ENCODE data around the gene SCRN2.

Gene SCRN2

GRCh38 chr17:47866941-47867340 lies 25.9 kb upstream of the SCRN2 start:
- H3K4me3 ChIP-seq (ENCODE audit: low read depth, low read length) = no peak overlapping the region
- no peak for TF ChIP-seq CTCF (IDR thresholded peaks at IDR 0.05; ENCODE audit: low read depth, low read length)
- H3K27me3 ChIP-seq (ENCODE audit: insufficient read depth, low read depth, severe bottlenecking) = no peaks in the 10 kb centered on the region
- H3K9me3 ChIP-seq (ENCODE audit: severe bottlenecking) = no peaks in the 10 kb centered on the region
- no peak for DNase-seq
- no peak overlapping the region for H3K27ac ChIP-seq
- H3K36me3 ChIP-seq = no peaks in the 10 kb centered on the region

GRCh38 chr17:47864791-47865216 lies 23.7 kb upstream of the SCRN2 start:
- no peak overlapping the region for H3K27ac ChIP-seq

GRCh38 chr17:47862621-47863440 lies 21.8 kb upstream of the SCRN2 start:
- no peak overlapping the region for H3K4me3 ChIP-seq (ENCODE audit: low read depth, low read length)
- no peaks in the 10 kb centered on the region for H3K27me3 ChIP-seq (ENCODE audit: insufficient read depth, low read depth, severe bottlenecking)
- H3K9me3 ChIP-seq (ENCODE audit: severe bottlenecking) = no peaks in the 10 kb centered on the region
- no peak for TF ChIP-seq CTCF (IDR thresholded peaks at IDR 0.05; ENCODE audit: low read depth, low read length)
- no peak overlapping the region for H3K27ac ChIP-seq
- no peak for DNase-seq
- H3K36me3 ChIP-seq = no peaks in the 10 kb centered on the region

More at GRCh38 chr17:47864791-47865216, 23.7 kb upstream of the SCRN2 start:
- H3K9me3 ChIP-seq (ENCODE audit: severe bottlenecking) = no peaks in the 10 kb centered on the region
- H3K27me3 ChIP-seq (ENCODE audit: insufficient read depth, low read depth, severe bottlenecking) = no peaks in the 10 kb centered on the region
- DNase-seq = no peak
- no peaks in the 10 kb centered on the region for H3K36me3 ChIP-seq
- H3K4me3 ChIP-seq (ENCODE audit: low read depth, low read length) = no peak overlapping the region
- TF ChIP-seq CTCF (IDR thresholded peaks at IDR 0.05; ENCODE audit: low read depth, low read length) = no peak

- Histone ChIP-seq H3K27ac (no peak overlapping the region), H3K27me3 (ENCODE audit: insufficient read depth, low read depth, severe bottlenecking) (no peaks in the 10 kb centered on the region), H3K36me3 (no peaks in the 10 kb centered on the region), H3K9me3 (ENCODE audit: severe bottlenecking) (no peaks in the 10 kb centered on the region), H3K4me3 (ENCODE audit: low read depth, low read length) (no peak overlapping the region)
- no peak for DNase-seq
- TF ChIP-seq CTCF (IDR thresholded peaks at IDR 0.05; ENCODE audit: low read depth, low read length) = no peak
Observed at GRCh38 chr17:47860386-47860785, 19.3 kb upstream of the SCRN2 start.

GRCh38 chr17:47857551-47858455 lies 16.7 kb upstream of the SCRN2 start:
- DNase-seq = no peak
- no peak overlapping the region for H3K4me3 ChIP-seq (ENCODE audit: low read depth, low read length)
- no peak for TF ChIP-seq CTCF (IDR thresholded peaks at IDR 0.05; ENCODE audit: low read depth, low read length)
- H3K27ac ChIP-seq = no peak overlapping the region
- H3K27me3 ChIP-seq (ENCODE audit: insufficient read depth, low read depth, severe bottlenecking) = no peaks in the 10 kb centered on the region
- no peaks in the 10 kb centered on the region for H3K36me3 ChIP-seq
- no peaks in the 10 kb centered on the region for H3K9me3 ChIP-seq (ENCODE audit: severe bottlenecking)

Measured in WERI-Rb-1 (cell line).